Natural killer cell treated with Interleukin-12 subunit alpha and Interleukin-12 subunit beta and Interleukin-15 and Interleukin-18, amount 100 ng/mL, for 72 hours (primary cell): Measurements from ENCODE around the gene GRAMD1B. TPM values are rescaled to one million over a fixed set of nuclear protein-coding genes. Genes with fewer than 3 reads are reported as not detected.

Source experiments
- ATAC-seq, 2 donors: fragments of 150-1000 bp; cut with Tn5 transposase in 1 of 2; sonication (Bioruptor Pico), chemical (Tn5 transposase) in 1 of 2; 2 replicates each; pipeline ENCODE4 v1.10.0; 2021
- DNase-seq: peaks from one replicate; pipeline ENCODE4 v3.0.0; 2022; ENCODE audit warnings: low spot score
- H3K27ac Mint-ChIP-seq, 2 donors: 1 replicate in 1 of 2; 2 replicates in 1 of 2; pipeline ENCODE4 v1.8.0; 2022; ENCODE audit warnings: mixed read lengths in 2 of 2, mild to moderate bottlenecking in 1 of 2, moderate library complexity in 1 of 2
- H3K27me3 Mint-ChIP-seq, 2 donors: 1 replicate in 1 of 2; 2 replicates in 1 of 2; pipeline ENCODE4 v1.8.0; 2022; ENCODE audit warnings: mixed read lengths in 2 of 2
- H3K36me3 Mint-ChIP-seq: one replicate; pipeline ENCODE4 v1.8.0; 2022; ENCODE audit warnings: mixed read lengths
- H3K4me1 Mint-ChIP-seq, 2 donors: 1 replicate in 1 of 2; 2 replicates in 1 of 2; pipeline ENCODE4 v1.8.0; 2022; ENCODE audit warnings: low read depth in 2 of 2, mixed read lengths in 2 of 2, mild to moderate bottlenecking in 1 of 2
- H3K4me3 Mint-ChIP-seq: one replicate; pipeline ENCODE4 v1.8.0; 2022; ENCODE audit warnings: mixed read lengths
- H3K9me3 Mint-ChIP-seq: 2 replicates; pipeline ENCODE4 v1.8.0; 2022; ENCODE audit warnings: mixed read lengths
- total RNA-seq, 2 donors: library from RNA; stranded (reverse); gene quantifications; one replicate each; pipeline ENCODE4 v1.2.3, GENCODE V29; 2022

Gene GRAMD1B
- total RNA-seq, 2 donors from 2014 or later = 20.3 to 104 TPM

- Mint-ChIP-seq H3K27me3 (peaks cover 17 to 24% of the 10 kb centered on the region in 2 donors), H3K4me1 (peaks cover 3 to 15% of the 10 kb centered on the region in 2 donors), H3K9me3 (no peaks in the 10 kb centered on the region), H3K36me3 (no peaks in the 10 kb centered on the region), H3K4me3 (no peak overlapping the region), H3K27ac (no peak overlapping the region)
- ATAC-seq (no peak), DNase-seq (no peak)
Observed at GRCh38 chr11:123419731-123420452, 10.2 kb upstream of the GRAMD1B start.

GRCh38 chr11:123421589-123421988, 8.5 kb upstream of the GRAMD1B start:
- peak overlapping the region; percentile 6 for H3K4me3 Mint-ChIP-seq
- no peaks in the 10 kb centered on the region for H3K36me3 Mint-ChIP-seq
- no peaks in the 10 kb centered on the region for H3K9me3 Mint-ChIP-seq
- peaks cover 3 to 15% of the 10 kb centered on the region in 2 donors for H3K4me1 Mint-ChIP-seq
- DNase-seq (no peak), ATAC-seq (no peak)
- H3K27ac Mint-ChIP-seq = no peak overlapping the region
- peaks cover 21 to 24% of the 10 kb centered on the region in 2 donors for H3K27me3 Mint-ChIP-seq

- Mint-ChIP-seq H3K36me3 (no peaks in the 10 kb centered on the region), H3K4me3 (no peak overlapping the region), H3K27me3 (peaks cover 24 to 25% of the 10 kb centered on the region in 2 donors), H3K9me3 (no peaks in the 10 kb centered on the region), H3K4me1 (peaks cover 11 to 20% of the 10 kb centered on the region in 2 donors), H3K27ac (no peak overlapping the region)
- no peak for ATAC-seq
- DNase-seq = no peak
Observed at GRCh38 chr11:123425367-123425766, 4.7 kb upstream of the GRAMD1B start.

- Mint-ChIP-seq H3K4me1 (peaks cover 12 to 17% of the 10 kb centered on the region in 2 donors), H3K4me3 (no peak overlapping the region), H3K27me3 (peaks cover 24 to 25% of the 10 kb centered on the region in 2 donors), H3K36me3 (no peaks in the 10 kb centered on the region), H3K27ac (peak overlapping the region in 1 of 2 donors; percentile 15), H3K9me3 (no peaks in the 10 kb centered on the region)
- ATAC-seq (no peak), DNase-seq (no peak)
Observed at GRCh38 chr11:123426789-123427188, 3.3 kb upstream of the GRAMD1B start.

GRCh38 chr11:123427405-123427804, 2.7 kb upstream of the GRAMD1B start:
- no peak overlapping the region for H3K27ac Mint-ChIP-seq
- ATAC-seq = no peak
- peaks cover 24 to 27% of the 10 kb centered on the region in 2 donors for H3K27me3 Mint-ChIP-seq
- no peaks in the 10 kb centered on the region for H3K9me3 Mint-ChIP-seq
- no peaks in the 10 kb centered on the region for H3K36me3 Mint-ChIP-seq
- DNase-seq = no peak
- H3K4me1 Mint-ChIP-seq = peaks cover 16 to 22% of the 10 kb centered on the region in 2 donors
- no peak overlapping the region for H3K4me3 Mint-ChIP-seq

GRCh38 chr11:123428116-123428715, 1.9 kb upstream of the GRAMD1B start:
- H3K36me3 Mint-ChIP-seq = no peaks in the 10 kb centered on the region
- DNase-seq (no peak), ATAC-seq (no peak)
- H3K27ac Mint-ChIP-seq = no peak overlapping the region
- H3K4me3 Mint-ChIP-seq = no peak overlapping the region
- H3K27me3 Mint-ChIP-seq = peaks cover 16 to 23% of the 10 kb centered on the region in 2 donors
- no peaks in the 10 kb centered on the region for H3K9me3 Mint-ChIP-seq
- peaks cover 20 to 22% of the 10 kb centered on the region in 2 donors for H3K4me1 Mint-ChIP-seq

GRCh38 chr11:123429336-123429735, 733 bp upstream of the GRAMD1B start:
- peaks cover 18 to 19% of the 10 kb centered on the region in 2 donors for H3K4me1 Mint-ChIP-seq
- ATAC-seq = no peak
- no peaks in the 10 kb centered on the region for H3K9me3 Mint-ChIP-seq
- peak overlapping the region; percentile 54 to 81 for H3K27ac Mint-ChIP-seq
- DNase-seq = no peak
- no peaks in the 10 kb centered on the region for H3K36me3 Mint-ChIP-seq
- H3K27me3 Mint-ChIP-seq = peaks cover 5 to 16% of the 10 kb centered on the region in 2 donors
- peak overlapping the region; percentile 95 for H3K4me3 Mint-ChIP-seq

- DNase-seq = peak; percentile 85
- peaks cover 19 to 22% of the 10 kb centered on the region in 2 donors for H3K4me1 Mint-ChIP-seq
Observed at GRCh38 chr11:123430721-123431497, 840 bp downstream of the GRAMD1B start.

GRCh38 chr11:123431619-123432018, 1.6 kb downstream of the GRAMD1B start:
- H3K4me1 Mint-ChIP-seq = peaks cover 22 to 25% of the 10 kb centered on the region in 2 donors
- ATAC-seq = peak in 1 of 2 donors; percentile 2

More at GRCh38 chr11:123430721-123431497, 840 bp downstream of the GRAMD1B start:
- no peaks in the 10 kb centered on the region for H3K9me3 Mint-ChIP-seq
- no peaks in the 10 kb centered on the region for H3K36me3 Mint-ChIP-seq
- peak overlapping the region; percentile 7 to 62 for H3K27ac Mint-ChIP-seq
- H3K27me3 Mint-ChIP-seq = peaks cover 0 to 12% of the 10 kb centered on the region in 2 donors
- H3K4me3 Mint-ChIP-seq = peak overlapping the region; percentile 95
- peak; percentile 83 to 86 for ATAC-seq

GRCh38 chr11:123434262-123434661, 4.2 kb downstream of the GRAMD1B start:
- peaks cover 0 to 7% of the 10 kb centered on the region in 2 donors for H3K27me3 Mint-ChIP-seq
- H3K36me3 Mint-ChIP-seq = peaks cover 10% of the 10 kb centered on the region
- peaks cover 39 to 50% of the 10 kb centered on the region in 2 donors for H3K4me1 Mint-ChIP-seq
- no peaks in the 10 kb centered on the region for H3K9me3 Mint-ChIP-seq
- DNase-seq (no peak), ATAC-seq (no peak)
- H3K27ac Mint-ChIP-seq = no peak overlapping the region
- no peak overlapping the region for H3K4me3 Mint-ChIP-seq

More at GRCh38 chr11:123431619-123432018, 1.6 kb downstream of the GRAMD1B start:
- Mint-ChIP-seq H3K4me3 (peak overlapping the region; percentile 95), H3K27me3 (peaks cover 0 to 9% of the 10 kb centered on the region in 2 donors), H3K36me3 (peaks cover 5% of the 10 kb centered on the region), H3K27ac (peak overlapping the region; percentile 7 to 62), H3K9me3 (no peaks in the 10 kb centered on the region)
- DNase-seq = no peak

- Mint-ChIP-seq H3K27me3 (peaks cover 0 to 4% of the 10 kb centered on the region in 2 donors), H3K4me3 (no peak overlapping the region), H3K4me1 (peaks cover 40 to 50% of the 10 kb centered on the region in 2 donors), H3K36me3 (peaks cover 10% of the 10 kb centered on the region), H3K9me3 (no peaks in the 10 kb centered on the region), H3K27ac (no peak overlapping the region)
- DNase-seq (no peak), ATAC-seq (no peak)
Observed at GRCh38 chr11:123434911-123435310, 4.8 kb downstream of the GRAMD1B start.

GRCh38 chr11:123437236-123437979, 7.3 kb downstream of the GRAMD1B start:
- peaks cover 34 to 40% of the 10 kb centered on the region in 2 donors for H3K4me1 Mint-ChIP-seq
- ATAC-seq (peak in 1 of 2 donors; percentile 43), DNase-seq (no peak)
- H3K27me3 Mint-ChIP-seq = peaks cover 0 to 2% of the 10 kb centered on the region in 2 donors
- H3K4me3 Mint-ChIP-seq = peak overlapping the region; percentile 46
- H3K27ac Mint-ChIP-seq = peak overlapping the region in 1 of 2 donors; percentile 43
- no peaks in the 10 kb centered on the region for H3K9me3 Mint-ChIP-seq
- peaks cover 10% of the 10 kb centered on the region for H3K36me3 Mint-ChIP-seq

- H3K9me3 Mint-ChIP-seq = no peaks in the 10 kb centered on the region
- H3K36me3 Mint-ChIP-seq = peaks cover 10% of the 10 kb centered on the region
- ATAC-seq (peak; percentile 43 to 44), DNase-seq (no peak)
- peak overlapping the region in 1 of 2 donors; percentile 43 for H3K27ac Mint-ChIP-seq
- peaks cover 0 to 2% of the 10 kb centered on the region in 2 donors for H3K27me3 Mint-ChIP-seq
- peaks cover 29 to 40% of the 10 kb centered on the region in 2 donors for H3K4me1 Mint-ChIP-seq
- peak overlapping the region; percentile 46 for H3K4me3 Mint-ChIP-seq
Observed at GRCh38 chr11:123438131-123438627, 8.1 kb downstream of the GRAMD1B start.
